D721Med (cell line): ENCODE measurements around the gene ZFHX3.
"Not testable (repeated sequence)": the region's sequence is repeated elsewhere in the genome, so short reads cannot be mapped to it uniquely, and the experiment has no call there.

Experiments used
- DNase-seq: peaks from one replicate; pipeline ENCODE4 v3.0.0; 2011; ENCODE audit warnings: low spot score; ENCODE audit not compliant: insufficient read length
- FAIRE-seq: peaks from 2 replicates; lab custom pipeline; 2011; peaks lifted over from hg19 to GRCh38; lab: Jason Lieb, UNC
- TF ChIP-seq, protein P1 (sequence below): IDR thresholded peaks from 2 replicates; pipeline ENCODE4 v1.5.1; 2012; ENCODE audit warnings: mild to moderate bottlenecking, control low read depth; ENCODE audit not compliant: insufficient read depth; ENCODE audit errors: missing control alignments

ZFHX3 gene

DNA sequence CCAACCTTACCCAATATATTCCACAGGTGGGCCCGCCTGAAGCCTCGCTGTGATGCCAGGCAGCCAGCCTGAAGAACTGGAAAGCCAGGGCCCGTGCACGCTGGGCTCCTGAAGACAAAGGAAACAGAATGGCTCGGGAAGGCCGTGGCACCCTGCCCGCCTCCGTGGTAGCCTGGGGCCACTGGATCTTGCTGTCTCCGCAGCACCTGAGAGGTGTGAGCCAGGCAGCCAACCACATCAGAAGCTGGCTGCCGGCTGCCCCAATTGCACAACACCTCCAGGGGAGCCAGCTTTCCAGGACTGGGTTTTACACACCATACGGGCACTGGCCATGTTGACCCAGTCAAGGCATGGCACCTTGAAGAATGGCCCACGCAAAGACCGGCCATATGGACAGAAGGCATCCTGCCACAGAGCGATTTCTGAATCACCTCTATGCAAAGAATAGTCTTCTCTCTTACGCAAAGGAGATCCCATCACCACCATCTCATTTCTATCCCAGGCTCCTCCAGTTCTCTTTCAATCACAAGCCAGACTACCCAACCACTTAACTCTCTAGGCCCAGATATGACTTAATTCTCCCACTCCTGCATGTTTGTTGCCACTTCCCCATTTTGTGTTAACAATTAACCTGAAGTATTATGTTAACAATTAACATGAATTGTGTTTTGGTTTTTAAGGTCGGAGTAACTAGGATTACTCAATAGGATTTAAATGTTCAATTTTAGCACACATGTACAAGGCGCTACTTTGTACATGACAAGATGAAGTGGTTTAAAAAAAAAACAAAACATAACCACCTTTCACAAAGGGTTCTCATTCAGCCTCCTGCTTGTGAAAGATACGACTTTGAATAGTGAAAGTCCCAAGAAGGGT, 32.1 kb downstream of the ZFHX3 start:
- FAIRE-seq (no peak), DNase-seq (no peak)
- TF ChIP-seq, protein P1, sequence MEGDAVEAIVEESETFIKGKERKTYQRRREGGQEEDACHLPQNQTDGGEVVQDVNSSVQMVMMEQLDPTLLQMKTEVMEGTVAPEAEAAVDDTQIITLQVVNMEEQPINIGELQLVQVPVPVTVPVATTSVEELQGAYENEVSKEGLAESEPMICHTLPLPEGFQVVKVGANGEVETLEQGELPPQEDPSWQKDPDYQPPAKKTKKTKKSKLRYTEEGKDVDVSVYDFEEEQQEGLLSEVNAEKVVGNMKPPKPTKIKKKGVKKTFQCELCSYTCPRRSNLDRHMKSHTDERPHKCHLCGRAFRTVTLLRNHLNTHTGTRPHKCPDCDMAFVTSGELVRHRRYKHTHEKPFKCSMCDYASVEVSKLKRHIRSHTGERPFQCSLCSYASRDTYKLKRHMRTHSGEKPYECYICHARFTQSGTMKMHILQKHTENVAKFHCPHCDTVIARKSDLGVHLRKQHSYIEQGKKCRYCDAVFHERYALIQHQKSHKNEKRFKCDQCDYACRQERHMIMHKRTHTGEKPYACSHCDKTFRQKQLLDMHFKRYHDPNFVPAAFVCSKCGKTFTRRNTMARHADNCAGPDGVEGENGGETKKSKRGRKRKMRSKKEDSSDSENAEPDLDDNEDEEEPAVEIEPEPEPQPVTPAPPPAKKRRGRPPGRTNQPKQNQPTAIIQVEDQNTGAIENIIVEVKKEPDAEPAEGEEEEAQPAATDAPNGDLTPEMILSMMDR, result no peak

DNA sequence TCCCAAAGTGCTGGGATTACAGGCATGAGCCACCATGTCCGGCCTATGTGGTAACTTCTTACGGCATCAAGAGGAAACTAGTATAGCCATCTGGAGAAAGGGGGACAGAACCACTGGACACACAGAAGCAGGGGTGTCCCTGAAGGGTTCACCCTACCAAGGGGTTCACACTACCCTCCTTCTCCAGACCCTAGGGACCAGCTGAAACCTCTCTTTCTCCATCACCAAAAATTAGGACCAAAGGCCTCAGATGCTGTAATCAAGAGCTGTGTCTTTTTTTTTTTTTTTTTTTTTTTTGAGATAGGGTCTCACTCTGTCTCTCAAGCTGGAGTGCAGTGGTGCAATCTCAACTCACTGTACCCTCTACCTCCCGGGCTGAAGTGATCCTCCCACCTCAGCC, 33.2 kb downstream of the ZFHX3 start:
- FAIRE-seq (no peak), DNase-seq (no peak)
- TF ChIP-seq, protein P1, result no peak

DNA sequence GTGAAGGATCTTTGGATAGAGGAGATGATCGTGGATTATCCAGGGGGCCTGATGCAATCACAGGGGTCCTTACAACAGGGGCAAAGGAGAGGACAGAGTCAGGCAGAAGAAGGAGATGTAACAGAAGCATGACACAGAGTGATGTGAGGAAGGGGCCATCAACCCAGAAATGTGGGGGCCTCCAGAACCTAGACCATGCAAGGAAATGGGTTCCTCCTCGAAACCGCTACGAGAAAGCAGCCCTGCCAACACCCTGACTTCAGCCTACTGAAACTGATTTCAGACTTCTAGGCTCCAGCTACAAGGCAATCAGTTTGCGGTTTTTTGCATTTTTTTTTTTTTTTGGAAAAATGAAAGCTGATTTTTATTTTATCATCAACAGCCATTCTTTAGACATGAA, 34.0 kb downstream of the ZFHX3 start:
- no peak for DNase-seq
- TF ChIP-seq, protein P1, result no peak
- no peak for FAIRE-seq

DNA sequence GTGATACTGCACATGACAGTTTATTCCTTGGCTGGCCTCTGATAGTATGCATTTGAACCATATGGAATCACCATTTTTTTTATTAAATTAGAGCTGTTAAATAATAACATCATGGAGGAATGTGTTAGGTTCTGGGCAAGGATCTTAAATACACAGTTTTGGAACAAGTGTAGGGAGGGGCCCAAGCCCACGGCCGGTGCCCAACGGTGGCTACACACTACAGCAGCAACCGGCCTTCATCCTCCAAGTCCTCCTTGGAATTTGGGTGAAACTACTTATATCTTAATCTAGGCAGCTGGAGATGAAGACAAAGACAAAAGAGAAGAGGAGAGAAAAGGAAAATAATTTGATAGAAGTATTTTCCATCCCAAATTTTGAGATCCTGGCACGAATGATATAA, 35.6 kb downstream of the ZFHX3 start:
- no peak for FAIRE-seq
- TF ChIP-seq, protein P1, result no peak
- no peak for DNase-seq

DNA sequence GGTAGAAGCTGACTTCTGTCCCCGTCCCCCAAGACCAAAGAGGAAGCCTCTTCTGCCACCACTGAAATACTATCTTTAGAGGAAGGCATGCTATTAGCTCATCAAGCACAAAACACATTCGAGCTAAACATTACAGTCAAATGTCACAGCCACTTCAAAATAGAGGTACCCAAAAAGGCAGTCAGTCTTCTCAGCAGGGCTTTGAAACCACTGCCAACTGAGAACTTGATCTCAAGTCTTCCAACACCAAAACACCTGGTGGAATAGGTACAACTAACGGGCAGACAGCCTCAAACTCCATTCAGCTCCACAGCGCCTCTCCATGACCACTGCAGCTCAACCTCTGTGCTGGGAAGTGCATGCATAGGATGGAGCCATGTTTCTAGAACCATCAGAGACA, 36.0 kb downstream of the ZFHX3 start:
- TF ChIP-seq, protein P1, result no peak
- FAIRE-seq (no peak), DNase-seq (no peak)

DNA sequence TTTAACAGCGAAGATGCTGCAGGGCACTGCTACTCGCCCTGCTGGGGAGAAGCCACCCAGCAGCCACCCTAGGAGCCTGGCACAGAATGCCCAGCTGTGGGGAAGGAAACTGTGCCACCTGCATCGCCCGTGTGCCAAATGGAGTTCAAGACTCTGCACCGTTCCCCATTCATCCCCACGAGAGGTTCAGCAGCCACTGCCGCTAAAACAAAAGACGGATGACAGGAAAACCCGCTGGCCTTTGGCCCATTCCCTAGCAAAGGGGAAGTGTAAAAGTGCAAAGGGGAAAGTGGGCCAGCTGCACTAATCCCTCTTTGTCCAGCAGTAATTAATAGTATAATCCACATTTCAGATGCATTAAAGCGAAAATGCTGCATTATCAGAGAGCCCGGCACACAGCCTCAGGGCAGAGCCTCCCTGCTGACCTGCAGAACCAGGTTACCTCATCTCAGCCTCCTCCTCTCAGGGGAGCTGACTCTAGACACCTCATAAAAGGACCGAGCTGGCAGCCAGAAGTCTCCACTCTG, 37.7 kb downstream of the ZFHX3 start:
- DNase-seq (no peak), FAIRE-seq (no peak)
- TF ChIP-seq, protein P1, result no peak

DNA sequence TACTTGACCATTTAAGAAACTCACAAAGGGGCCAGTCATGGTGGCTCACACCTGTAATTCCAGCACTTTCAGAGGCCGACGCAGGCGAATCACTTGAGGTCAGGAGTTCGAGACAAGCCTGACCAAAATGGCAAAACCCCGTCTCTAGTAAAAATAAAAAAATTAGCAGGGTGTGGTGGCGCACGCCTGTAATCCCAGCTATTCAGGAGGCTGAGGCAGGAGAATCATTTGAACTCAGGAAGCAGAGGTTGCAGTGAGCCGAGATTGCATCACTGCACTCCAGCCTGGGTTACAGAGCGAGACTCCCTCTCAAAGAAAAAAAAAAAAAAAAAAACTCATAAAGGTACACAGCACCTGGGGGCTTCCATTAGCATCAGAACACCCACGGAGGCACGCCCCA, 38.2 kb downstream of the ZFHX3 start:
- DNase-seq, FAIRE-seq: not testable (repeated sequence)
